GM21529 (cell line): Measurements from ENCODE around the gene B3GNT8.
"Not testable (repeated sequence)": the region's sequence is repeated elsewhere in the genome, so short reads cannot be mapped to it uniquely, and the experiment has no call there.

Source experiments
- ATAC-seq: cut with Tn5 transposase; IDR thresholded peaks from one replicate; pipeline ENCODE4 v1.9.1; 2021; ENCODE audit not compliant: unreplicated experiment

Gene B3GNT8

DNA sequence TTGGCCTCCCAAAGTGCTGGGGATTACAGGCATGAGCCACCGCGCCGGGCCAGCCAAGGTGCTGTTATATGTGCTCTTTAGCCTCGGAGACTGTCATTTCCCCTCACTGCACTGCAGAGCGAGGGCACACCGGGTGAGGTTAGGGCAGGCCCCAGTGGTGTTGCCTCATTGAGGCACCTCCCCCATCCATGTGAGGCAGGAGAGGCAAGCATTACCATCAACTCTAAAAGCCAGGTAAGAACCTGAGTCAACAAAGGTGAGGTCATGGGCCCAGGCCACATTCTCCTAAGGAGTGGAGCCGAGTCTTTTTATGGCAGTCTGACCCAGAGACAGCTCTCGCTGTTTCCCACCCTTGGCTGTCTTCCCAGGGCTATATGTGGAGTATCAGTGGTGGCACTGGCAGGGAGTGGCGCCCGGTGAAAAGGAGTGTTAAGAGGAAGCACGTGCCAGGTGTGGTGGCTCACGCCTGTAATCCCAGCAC, 10.9 kb downstream of the B3GNT8 start:
- ATAC-seq: no peak

DNA sequence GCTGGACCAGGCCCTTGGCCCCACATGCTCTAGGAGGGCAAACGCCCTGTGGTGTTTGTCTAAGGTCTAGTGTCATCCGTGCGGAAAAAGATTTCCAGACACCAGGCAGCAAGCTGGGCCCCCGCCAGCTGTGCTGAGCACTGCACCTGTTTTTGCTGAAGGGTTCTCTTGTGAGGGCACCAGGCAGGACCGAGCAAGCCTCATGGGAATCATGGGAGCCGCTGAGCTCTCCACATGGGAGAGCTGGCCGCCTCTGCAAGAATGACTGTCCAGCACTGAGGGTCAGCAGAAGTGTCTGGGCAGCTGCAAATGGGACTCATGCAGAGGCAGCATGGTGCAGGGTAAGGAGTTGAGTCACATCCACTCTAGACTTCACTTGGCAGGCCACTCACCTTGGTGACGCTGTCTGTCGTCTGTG, 12.0 kb downstream of the B3GNT8 start:
- ATAC-seq: no peak

DNA sequence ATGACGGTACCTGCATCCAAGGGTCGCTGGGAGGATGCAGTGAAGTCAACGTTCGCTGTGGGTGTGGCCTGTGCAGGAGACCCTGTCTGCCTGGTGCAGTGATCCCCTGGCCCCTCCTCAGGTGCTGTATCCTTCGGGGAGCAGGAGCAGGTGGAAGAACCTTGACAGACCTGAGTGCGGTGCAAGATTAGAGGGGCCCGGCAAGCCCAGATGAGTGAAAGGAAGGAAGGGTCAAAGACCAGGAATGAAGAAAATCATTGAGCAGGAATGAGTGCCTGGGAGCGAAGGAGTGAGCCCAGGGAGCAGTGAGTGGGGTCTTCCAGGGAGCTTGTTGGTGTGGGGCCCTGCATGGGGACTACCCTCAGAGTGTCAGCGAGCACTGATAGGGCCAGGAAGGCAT, 12.7 kb downstream of the B3GNT8 start:
- no peak for ATAC-seq

GRCh38 chr19:41413947-41414346, 13.2 kb downstream of the B3GNT8 start:
- ATAC-seq: no peak

DNA sequence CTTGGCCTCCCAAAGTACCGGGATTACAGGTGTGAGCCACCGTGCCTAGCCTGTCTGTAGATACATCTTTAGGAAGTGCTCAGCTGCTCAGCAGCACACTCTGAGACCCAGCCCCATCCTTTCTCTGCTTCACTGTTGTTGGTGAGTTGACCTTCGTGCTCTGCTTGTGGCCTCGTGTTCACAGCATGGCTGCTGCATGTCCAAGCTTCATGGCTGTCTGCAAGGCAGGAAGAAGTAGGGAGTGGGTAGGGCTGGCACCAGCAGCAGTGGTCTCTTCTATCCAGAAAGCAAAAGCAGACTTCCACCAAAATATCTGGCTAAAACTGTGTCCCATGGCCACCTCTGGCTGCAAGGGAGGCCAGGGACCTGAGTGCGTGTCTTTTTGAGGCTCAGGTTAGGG, 14.2 kb downstream of the B3GNT8 start:
- ATAC-seq: no peak

GRCh38 chr19:41411968-41412265, 15.3 kb downstream of the B3GNT8 start:
- no peak for ATAC-seq

DNA sequence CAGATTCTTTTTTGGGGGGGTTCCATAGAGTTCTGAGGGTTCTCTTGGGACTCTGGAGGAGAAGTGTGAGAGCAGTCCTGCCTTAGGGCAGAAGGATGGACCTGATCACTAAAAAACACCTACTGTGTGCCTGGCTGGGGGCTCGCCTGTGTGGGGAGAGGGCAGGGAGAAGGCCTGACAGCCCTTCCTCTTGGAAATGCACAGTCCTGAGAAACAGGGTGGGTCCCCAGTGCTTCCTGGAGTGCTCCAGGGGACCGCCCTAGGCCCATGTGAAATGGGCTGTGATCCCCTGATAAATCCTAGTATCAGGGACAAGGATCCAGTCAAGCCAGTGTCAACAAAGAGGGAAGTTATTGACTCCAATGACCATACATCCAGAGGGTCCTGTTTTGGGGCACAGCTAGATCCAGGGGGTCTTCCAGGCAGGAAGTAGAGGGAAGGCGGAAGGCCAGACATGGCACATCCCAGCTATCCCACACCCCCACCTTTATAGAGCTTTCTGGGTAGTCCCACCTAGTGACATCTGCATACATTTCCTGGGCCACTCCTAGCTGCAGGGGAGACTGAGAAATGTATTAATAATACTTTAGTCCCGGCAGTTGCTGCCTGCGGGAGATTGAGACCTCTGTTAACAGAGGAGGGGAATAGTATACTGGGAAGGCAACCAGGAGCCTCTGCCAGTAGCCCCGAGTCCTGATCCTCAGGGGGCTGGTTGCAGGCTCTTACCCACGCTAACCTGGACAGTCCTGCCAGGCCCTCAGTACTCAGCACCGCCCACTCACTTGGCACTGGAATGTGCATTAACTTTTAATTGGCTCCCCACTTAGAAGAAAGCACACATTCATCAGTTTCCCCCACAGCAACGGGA, 15.8 kb downstream of the B3GNT8 start:
- no peak for ATAC-seq

GRCh38 chr19:41410336-41411054, 16.7 kb downstream of the B3GNT8 start:
- no peak for ATAC-seq

GRCh38 chr19:41409288-41409687, 17.9 kb downstream of the B3GNT8 start:
- no peak for ATAC-seq

- not testable (repeated sequence) for ATAC-seq
Observed at GRCh38 chr19:41408846-41409245, 18.3 kb downstream of the B3GNT8 start.

GRCh38 chr19:41408256-41408655, 18.9 kb downstream of the B3GNT8 start:
- ATAC-seq: no peak

DNA sequence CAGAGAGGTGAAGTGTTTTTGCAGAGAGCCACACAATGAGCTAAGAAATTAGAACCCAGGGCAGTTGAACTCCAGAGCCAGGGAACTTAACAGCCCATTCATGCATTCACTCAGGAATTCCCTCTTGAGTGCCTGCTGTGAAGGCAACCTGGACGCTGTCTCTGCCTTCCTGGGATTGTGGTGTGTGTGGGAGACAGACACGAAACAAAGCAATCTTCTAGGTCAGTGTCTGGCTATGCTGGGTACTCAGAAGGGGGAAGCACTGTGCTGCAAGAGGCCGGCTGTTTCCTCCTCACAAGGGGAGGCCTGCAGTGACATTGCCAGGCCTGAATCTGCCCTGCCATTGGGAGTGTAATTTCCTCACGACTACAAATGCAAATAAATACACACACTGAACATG, 19.9 kb downstream of the B3GNT8 start:
- no peak for ATAC-seq

DNA sequence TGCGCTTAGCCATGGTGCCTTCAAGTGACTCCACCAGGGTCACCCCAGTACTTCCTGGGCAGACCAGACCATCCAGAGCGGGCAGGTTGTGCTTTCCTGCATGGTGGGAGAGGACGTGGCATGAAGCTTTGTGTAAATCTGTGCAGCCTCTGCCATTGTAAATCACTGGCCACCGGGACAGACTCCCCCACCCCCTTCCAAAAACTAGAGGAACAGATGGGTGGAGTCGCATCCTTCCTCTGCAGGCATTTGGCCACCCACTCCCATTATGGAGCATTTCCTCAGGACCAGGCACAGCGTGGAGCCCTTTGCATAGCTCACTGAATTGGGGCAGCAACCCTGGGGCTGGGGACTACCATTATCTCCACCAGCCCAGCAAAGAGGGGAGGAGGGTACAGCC, 21.4 kb downstream of the B3GNT8 start:
- ATAC-seq: no peak

DNA sequence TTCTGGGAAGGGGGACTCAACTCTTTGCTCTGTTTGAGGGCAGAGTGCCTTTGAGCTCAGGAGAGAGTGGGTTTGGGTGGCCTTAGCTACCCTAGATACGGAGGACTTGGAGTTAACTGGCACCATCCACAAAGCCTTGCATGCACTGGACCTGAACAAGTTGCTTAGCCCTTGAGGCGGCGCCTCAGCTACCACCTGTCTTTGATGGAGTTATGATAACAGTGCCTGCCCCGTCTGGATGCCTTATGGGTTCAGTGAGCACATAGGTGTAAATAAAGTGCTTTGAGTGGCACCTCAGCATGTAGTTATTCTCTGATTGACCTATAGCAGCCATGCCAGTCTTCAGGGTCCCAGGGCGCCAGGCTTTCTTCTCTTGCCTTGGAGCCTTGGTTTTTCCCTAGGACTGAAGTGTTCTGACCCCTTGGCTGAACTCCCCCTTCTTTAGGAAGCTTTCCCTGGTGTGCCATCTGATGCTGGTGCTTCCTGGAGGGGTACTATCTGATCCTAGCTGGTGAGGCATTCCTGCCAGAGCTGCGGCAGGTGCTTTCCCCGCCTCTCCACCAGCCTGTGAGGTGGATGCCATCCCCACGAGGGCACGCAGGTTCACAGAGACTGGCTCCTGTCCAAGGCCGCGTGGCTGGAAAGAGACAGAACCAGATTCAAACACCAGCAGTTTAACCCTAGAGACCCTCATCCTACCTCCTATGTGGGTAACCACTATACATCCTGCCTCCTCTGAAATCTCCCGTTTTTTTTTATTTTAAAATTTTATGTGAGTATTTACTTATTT, 23.8 kb downstream of the B3GNT8 start:
- no peak for ATAC-seq

DNA sequence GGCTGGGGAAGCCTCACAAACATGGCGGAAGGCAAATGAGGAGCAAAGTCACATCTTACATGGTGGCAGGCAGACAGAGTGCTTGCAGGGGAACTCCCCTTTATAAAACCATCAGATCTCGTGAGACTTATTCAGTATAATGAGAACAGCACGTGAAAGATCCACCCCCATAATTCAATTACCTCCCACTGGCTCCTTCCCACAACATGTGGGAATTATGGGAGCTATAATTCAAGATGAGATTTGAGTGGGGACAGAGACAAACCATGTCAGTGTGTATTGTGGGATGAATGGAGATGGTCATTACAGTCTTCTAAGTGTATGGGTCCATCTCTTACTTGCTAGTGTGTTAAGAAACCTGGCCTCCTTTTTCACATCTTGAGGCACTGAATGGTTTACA, 25.2 kb downstream of the B3GNT8 start:
- no peak for ATAC-seq

- no peak for ATAC-seq
Observed at GRCh38 chr19:41401483-41401882, 25.7 kb downstream of the B3GNT8 start.

DNA sequence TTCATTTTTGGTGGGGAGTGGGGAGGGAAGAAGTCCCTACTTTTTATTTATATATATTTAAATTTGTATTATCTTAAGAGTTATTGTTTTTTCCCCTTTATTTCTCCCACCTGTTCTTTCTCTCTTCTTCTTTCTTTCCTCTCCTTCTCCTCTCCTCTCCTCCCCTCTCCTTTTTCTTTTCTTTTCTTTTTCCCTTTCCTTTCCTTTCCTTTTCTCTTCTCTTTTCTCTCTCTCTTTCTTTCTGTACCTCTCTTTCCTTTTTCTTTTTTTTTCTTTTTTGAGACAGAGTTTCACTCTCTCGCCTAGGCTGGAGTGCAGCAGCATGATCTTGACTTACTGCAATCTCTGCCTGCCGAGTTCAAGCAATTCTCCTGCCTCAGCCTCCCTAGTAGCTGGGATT, 27.6 kb downstream of the B3GNT8 start:
- no peak for ATAC-seq

DNA sequence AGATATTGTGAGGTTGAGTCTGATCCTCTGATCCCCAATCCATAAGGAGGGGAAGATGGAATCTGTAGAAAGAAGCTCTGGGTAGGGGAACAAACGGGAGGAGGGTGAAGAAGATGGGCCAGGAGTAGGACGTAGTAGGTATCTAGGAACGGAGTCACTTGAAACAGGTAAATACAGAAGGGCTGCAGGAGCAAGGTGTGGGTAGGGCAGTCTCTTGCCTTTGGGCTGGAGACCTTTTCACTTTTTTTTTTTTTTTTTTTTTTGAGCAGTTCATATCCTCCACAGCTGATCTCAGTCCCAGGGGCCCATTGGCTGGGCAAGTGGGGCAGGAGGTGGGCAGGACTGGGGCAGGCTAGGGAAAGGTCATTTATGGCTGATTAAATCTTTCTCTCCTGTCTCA, 28.1 kb downstream of the B3GNT8 start:
- ATAC-seq: no peak

DNA sequence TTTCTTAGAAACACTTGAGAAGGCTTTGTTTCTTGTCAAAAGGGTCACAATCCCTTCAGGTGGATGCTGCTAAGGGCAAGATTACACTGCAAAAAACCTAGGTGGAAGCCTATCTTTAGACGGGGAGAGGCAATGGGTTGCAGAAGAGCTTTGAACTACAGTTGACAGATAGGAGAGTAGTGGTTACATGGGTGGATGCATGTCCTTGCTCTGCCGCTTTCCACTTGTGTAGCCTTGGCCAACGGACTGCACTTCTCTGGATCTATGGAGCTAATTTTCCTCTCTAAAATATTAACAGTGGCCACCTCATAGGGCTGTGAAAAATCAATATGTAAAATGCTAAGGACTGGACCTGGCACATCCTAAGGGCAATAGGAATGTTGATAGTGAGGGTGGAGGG, 28.6 kb downstream of the B3GNT8 start:
- ATAC-seq: no peak

GRCh38 chr19:41398050-41398418, 29.1 kb downstream of the B3GNT8 start:
- no peak for ATAC-seq
